ENCODE results near the gene RHO.

GRCh38 chr3:129536804-129537203 lies 8.4 kb downstream of the RHO start:
- no peak for TF ChIP-seq CTCF (IDR thresholded peaks at IDR 0.05; ENCODE audit: borderline replicate concordance, extremely low read depth, low read length, poor library complexity, severe bottlenecking)
- TF ChIP-seq EZH2 (IDR thresholded peaks at IDR 0.05; ENCODE audit: borderline replicate concordance, low read depth, low read length, severe bottlenecking), result no peak
